ENCODE measurements around the gene GHRHR.

GHRHR gene

GRCh38 chr7:30929686-30930085, 34.1 kb upstream of the GHRHR start:
- no peak for DNase-seq

- DNase-seq: no peak
Observed at GRCh38 chr7:30930621-30931020, 33.1 kb upstream of the GHRHR start.

GRCh38 chr7:30931161-30931928, 32.4 kb upstream of the GHRHR start:
- no peak for DNase-seq

GRCh38 chr7:30931929-30932540, 31.7 kb upstream of the GHRHR start:
- DNase-seq: no peak

- DNase-seq: no peak
Observed at GRCh38 chr7:30932562-30932961, 31.2 kb upstream of the GHRHR start.

GRCh38 chr7:30933124-30933974, 30.4 kb upstream of the GHRHR start:
- DNase-seq: no peak

- no peak for DNase-seq
Observed at GRCh38 chr7:30934225-30934624, 29.5 kb upstream of the GHRHR start.

GRCh38 chr7:30934732-30935568, 28.8 kb upstream of the GHRHR start:
- DNase-seq: no peak

GRCh38 chr7:30935569-30935877, 28.2 kb upstream of the GHRHR start:
- DNase-seq: no peak

- no peak for DNase-seq
Observed at GRCh38 chr7:30936650-30937245, 27.0 kb upstream of the GHRHR start.

GRCh38 chr7:30937416-30937815, 26.3 kb upstream of the GHRHR start:
- DNase-seq: no peak

- no peak for DNase-seq
Observed at GRCh38 chr7:30938435-30939316, 25.1 kb upstream of the GHRHR start.

GRCh38 chr7:30941582-30942323, 22.0 kb upstream of the GHRHR start:
- no peak for DNase-seq

GRCh38 chr7:30950197-30950596, 13.6 kb upstream of the GHRHR start:
- DNase-seq: no peak

GRCh38 chr7:30954914-30955313, 8.8 kb upstream of the GHRHR start:
- no peak for DNase-seq

- DNase-seq: no peak
Observed at GRCh38 chr7:30956704-30957103, 7.0 kb upstream of the GHRHR start.

GRCh38 chr7:30965372-30965771, 1.6 kb downstream of the GHRHR start:
- DNase-seq: no peak

GRCh38 chr7:30965883-30966282, 2.1 kb downstream of the GHRHR start:
- DNase-seq: no peak

- no peak for DNase-seq
Observed at GRCh38 chr7:30968294-30968693, 4.5 kb downstream of the GHRHR start.

GRCh38 chr7:30968747-30969603, 5.2 kb downstream of the GHRHR start:
- no peak for DNase-seq
